ENCODE data around the gene CCDC17.

GRCh38 chr1:45667321-45668111, 43.7 kb upstream of the CCDC17 start:
- no peak for TF ChIP-seq CTCF (IDR thresholded peaks at IDR 0.05)
- no peak for TF ChIP-seq POLR2A (IDR thresholded peaks at IDR 0.05)

All from esophagus squamous epithelium (tissue), 4 donors.